IPS-15b (cell line): ENCODE results near the gene ZNF611.
A peak's percentile ranks its signal among the peaks of the same experiment; 100 is the strongest.
"Not testable (repeated sequence)": the region's sequence is repeated elsewhere in the genome, so short reads cannot be mapped to it uniquely, and the experiment has no call there.

Experiments
- H3K27me3 ChIP-seq: one replicate; pipeline ENCODE4 v1.6.1; 2013; ENCODE audit warnings: low read length; ENCODE audit not compliant: control insufficient read depth, insufficient read depth
- H3K36me3 ChIP-seq: one replicate; pipeline ENCODE4 v1.6.1; 2013; ENCODE audit warnings: low read length; ENCODE audit not compliant: control insufficient read depth, insufficient read depth
- H3K4me1 ChIP-seq: one replicate; pipeline ENCODE4 v1.6.1; 2013; ENCODE audit warnings: mild to moderate bottlenecking, low read length; ENCODE audit not compliant: control insufficient read depth, insufficient read depth
- H3K4me3 ChIP-seq: one replicate; pipeline ENCODE4 v1.5.1; 2013; ENCODE audit warnings: low read depth, low read length
- H3K9ac ChIP-seq: one replicate; pipeline ENCODE4 v1.6.1; 2013; ENCODE audit warnings: low read depth, mild to moderate bottlenecking, low read length
- H3K9me3 ChIP-seq: one replicate; pipeline ENCODE4 v1.6.1; 2013; ENCODE audit warnings: mild to moderate bottlenecking, low read length; ENCODE audit not compliant: control insufficient read depth, insufficient read depth

Gene ZNF611

DNA sequence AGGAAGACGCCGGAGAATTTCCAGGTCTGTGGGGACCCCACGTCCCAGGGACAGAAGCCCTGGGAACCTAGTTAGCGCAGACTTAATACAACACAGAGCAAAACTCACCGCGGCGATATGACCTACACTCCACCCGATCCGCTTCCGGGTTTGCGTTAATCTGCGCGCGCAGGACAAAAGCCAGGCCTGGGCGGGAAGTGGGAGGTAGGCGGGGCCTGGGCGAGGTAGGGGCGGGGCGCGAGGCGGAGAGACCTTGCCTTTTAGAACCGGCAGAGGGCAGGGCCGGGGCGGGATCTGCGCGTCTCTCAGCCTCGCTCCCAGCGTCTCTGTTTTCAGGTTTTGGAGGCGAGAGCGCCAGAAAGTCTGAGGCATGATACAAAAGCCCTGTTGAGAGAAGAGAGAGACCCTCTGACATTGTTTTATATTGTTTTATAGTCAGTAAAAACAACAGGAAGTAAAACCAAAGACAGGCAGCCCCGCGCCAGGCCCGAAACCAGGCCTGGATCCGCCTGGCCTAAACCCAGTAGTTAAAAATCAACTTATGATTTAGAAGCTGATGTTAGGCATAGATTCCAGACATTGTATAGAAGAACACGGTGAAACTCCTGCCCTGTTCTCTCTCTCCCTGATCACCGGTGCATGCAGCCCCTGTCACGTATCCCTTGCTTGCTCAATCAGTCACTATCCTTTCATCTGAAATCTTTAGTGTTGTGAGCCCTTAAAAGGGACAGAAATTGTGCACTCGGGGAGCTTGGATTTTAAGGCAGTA is at the start of gene ZNF611:
Gene ZNF611, minus strand, starts transcription at position 152 of the 769 bp plus-strand sequence. CDS start 19,150 bp downstream, outside the sequence.
- Histone ChIP-seq H3K36me3 (no peaks in the 10 kb centered on the region), H3K27me3 (peaks cover 3% of the 10 kb centered on the region), H3K4me1 (no peaks in the 10 kb centered on the region), H3K9ac (peak within 1 kb of the TSS; percentile 87), H3K9me3 (no peaks in the 10 kb centered on the region), H3K4me3 (peak within 1 kb of the TSS; percentile 96)

DNA sequence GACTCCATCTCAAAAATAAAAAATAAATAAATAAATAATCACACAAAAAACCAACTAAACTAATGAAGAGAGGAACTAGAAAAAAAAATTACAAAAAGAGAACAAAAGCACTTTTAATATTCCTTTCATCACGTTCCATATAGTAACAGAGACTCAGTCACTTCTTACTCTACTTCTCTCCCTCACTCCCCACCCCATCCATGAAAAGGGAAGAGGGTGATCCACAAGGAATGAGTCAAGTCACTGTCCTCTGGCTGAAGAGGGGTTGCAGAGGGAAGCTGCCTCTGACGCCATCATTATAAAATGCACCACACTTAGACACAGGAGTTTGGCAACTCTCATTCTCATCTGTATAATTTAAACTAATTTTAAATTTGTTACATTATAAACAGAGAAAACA is 48.0 kb upstream of the ZNF611 start:
- H3K4me3 ChIP-seq, H3K9me3 ChIP-seq, H3K36me3 ChIP-seq, H3K27me3 ChIP-seq, H3K9ac ChIP-seq, H3K4me1 ChIP-seq: not testable (repeated sequence)

DNA sequence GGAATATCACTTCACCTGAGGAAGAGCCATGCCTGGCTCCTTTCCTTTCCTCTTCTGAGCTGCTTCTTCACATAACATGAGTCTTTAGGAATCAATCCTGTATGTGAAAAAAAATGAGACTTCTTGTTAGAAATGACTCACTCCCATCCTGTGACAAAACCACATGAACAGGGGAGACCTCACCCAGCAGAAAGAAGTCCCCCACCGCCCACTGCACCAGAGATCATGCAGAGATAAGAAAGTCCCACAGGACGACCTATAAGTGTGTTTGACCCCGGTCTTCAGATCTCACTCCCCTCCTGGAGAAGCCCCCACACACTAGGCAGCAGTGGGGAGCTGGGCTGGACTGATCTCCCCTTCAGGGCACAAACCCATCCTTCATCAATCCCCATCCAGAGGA is 44.0 kb upstream of the ZNF611 start:
- H3K4me3 ChIP-seq = no peak overlapping the region
- no peaks in the 10 kb centered on the region for H3K27me3 ChIP-seq
- peaks cover 11% of the 10 kb centered on the region for H3K36me3 ChIP-seq
- no peaks in the 10 kb centered on the region for H3K9me3 ChIP-seq
- H3K4me1 ChIP-seq = no peaks in the 10 kb centered on the region
- H3K9ac ChIP-seq = no peak overlapping the region

DNA sequence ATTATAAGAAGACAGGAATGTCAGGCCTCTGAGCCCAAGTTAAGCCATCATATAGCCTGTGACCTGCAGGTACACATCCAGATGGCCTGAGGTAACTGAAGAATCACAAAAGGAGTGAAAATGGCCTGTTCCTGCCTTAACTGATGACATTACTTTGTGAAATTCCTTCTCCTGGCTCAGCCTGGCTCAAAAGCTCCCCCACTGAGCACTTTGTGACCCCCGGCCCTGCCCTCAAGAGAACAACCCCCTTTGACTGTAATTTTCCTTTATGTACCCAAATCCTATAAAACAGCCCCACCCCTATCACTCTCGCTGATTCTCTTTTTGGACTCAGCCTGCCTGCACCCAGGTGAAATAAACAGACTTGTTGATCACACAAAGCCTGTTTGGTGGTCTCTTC is 21.6 kb upstream of the ZNF611 start:
- not testable (repeated sequence) for H3K4me3 ChIP-seq, H3K4me1 ChIP-seq, H3K27me3 ChIP-seq, H3K36me3 ChIP-seq, H3K9ac ChIP-seq, H3K9me3 ChIP-seq

DNA sequence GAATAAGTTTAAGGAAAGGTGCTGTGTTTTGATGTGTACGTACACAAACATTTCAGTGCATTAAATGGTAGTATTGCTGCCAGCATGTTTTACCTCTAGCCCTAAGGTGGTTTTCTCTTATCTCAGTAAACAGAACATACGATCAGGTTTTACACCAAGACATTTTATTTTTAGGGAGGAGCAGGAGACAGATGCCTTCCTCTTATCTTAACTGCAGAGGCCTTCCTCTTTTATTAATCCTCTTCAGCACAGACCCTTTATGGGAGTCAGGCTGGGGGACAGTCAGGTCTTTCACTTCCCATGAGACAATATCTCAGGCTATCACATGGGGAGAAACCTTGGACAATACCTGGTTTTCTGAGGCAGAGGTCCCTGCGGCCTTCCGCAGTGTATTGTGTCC is 14.9 kb upstream of the ZNF611 start:
- Histone ChIP-seq H3K36me3 (no peaks in the 10 kb centered on the region), H3K4me3 (no peak overlapping the region), H3K9ac (no peak overlapping the region), H3K4me1 (peaks cover 7% of the 10 kb centered on the region), H3K27me3 (no peaks in the 10 kb centered on the region), H3K9me3 (no peaks in the 10 kb centered on the region)

DNA sequence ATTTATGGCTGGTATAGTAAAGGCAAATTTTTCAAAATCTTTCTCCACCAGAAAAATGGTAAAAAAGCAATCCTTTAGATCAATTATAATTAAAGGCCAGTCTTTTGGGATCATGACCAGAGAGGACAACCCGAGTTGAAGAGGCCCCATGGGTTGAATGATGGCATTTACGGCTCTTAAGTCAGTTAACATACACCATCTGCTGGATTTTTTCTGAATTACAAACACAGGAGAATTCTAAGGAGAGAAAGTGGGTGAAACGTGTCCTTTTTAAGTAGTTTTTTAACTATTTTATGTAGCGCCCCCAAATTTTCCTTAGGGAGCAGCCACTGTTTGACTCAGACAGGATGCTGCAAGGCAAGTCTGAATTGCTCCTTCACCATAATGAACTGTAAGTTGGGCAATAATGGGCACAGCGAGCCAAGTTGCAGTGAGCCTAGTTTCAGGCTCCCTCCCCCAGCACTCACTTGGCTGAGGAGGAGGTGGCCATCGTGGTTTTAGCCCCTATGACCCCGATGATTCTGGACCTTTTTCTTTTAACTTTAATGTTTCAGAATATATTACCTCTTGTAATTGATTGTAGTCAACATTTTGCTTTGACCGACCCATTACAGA is 13.6 kb upstream of the ZNF611 start:
- Histone ChIP-seq H3K9ac (no peak overlapping the region), H3K4me3 (peak overlapping the region; percentile 48), H3K36me3 (no peaks in the 10 kb centered on the region), H3K27me3 (no peaks in the 10 kb centered on the region), H3K4me1 (peaks cover 7% of the 10 kb centered on the region), H3K9me3 (no peaks in the 10 kb centered on the region)

DNA sequence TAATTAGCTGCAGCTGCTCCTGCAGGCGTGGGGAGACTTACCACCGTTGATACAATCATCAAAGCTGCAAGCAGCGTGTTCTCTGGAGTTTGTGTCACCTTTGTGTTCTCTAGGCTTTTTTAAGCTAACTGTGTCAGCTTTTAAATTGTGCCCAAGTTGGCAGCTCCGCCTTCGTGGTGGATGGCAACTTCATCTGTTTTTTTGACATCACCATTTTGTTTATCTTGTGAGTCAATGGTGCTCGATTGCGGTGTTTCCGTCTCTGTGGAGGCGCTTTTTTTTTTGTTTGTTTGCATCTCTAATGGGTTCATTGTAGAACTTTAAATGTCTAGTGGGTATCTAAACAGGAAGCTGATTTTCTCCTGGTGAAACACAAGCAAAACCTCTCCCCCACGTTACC is 11.1 kb upstream of the ZNF611 start:
- not testable (repeated sequence) for H3K36me3 ChIP-seq, H3K9me3 ChIP-seq, H3K27me3 ChIP-seq, H3K9ac ChIP-seq, H3K4me3 ChIP-seq, H3K4me1 ChIP-seq

DNA sequence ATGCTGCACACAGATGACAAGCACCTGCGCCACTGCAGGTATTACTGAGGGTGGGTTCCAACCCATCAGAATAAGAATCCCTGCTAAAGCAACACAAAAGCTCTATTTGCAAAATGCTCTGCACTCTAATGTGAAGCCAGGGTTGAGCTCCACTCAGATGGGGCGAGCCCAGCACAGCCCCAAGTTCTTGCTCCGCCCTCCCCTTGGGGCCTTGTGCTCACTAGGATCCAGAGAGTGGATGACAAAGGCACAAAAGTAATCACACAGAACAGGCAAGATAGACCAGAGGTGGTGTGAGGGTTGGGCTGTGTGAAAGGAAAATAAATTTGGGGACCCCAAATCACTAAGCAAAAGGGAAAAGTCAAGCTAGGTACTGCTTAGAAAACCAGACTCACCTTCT is 8.2 kb upstream of the ZNF611 start:
- Histone ChIP-seq H3K4me3 (no peak overlapping the region), H3K4me1 (peaks cover 4% of the 10 kb centered on the region), H3K9ac (no peak overlapping the region), H3K9me3 (no peaks in the 10 kb centered on the region), H3K36me3 (no peaks in the 10 kb centered on the region), H3K27me3 (no peaks in the 10 kb centered on the region)

DNA sequence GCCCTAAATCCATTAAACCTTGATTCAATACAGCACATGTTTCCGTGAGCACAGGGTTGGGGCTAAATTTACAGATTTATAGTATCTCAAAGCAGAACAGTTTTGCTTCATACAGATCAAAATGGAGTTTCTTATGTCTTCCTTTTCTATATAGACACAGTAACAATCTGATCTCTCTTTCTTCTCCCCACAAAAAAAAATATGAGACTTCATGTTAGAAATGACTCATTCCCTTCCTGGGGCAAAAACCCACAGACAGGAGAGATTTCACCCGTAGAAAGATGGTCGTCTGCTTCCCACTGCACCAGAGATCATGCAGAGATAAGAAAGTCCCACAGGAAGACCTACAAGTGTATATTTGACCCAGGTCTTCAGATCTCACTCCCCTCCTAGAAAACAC is 7.7 kb upstream of the ZNF611 start:
- peaks cover 4% of the 10 kb centered on the region for H3K4me1 ChIP-seq
- H3K9me3 ChIP-seq = no peaks in the 10 kb centered on the region

DNA sequence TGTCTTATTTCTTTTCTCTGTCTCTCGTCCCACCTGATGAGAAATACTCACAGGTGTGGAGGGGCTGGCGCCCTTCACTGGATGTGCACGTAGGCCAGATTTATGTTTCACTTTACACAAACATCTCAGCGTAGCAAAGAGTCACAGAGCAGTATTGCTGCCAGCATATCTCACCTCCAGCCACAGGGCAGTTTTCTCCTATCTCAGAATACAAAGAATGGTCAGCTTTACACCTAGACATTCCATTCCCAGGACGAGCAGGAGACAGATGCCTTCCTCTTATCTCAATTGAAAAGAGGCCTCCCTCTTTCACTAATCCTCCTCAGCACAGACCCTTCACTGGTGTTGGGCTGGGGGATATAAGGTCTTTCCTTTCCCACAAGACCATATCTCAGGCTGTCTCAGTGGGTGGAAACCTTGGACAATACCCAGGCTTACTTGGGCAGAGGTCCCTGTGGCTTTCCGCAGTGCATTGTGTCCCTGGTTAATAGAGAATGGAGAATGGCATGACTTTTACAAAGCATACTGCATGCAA is 7.2 kb upstream of the ZNF611 start:
- Histone ChIP-seq H3K9me3 (no peaks in the 10 kb centered on the region), H3K4me3 (no peak overlapping the region), H3K4me1 (peaks cover 4% of the 10 kb centered on the region), H3K9ac (no peak overlapping the region), H3K36me3 (no peaks in the 10 kb centered on the region), H3K27me3 (no peaks in the 10 kb centered on the region)

More for the DNA sequence above, 7.7 kb upstream of the ZNF611 start:
- no peaks in the 10 kb centered on the region for H3K36me3 ChIP-seq
- H3K27me3 ChIP-seq = no peaks in the 10 kb centered on the region
- no peak overlapping the region for H3K4me3 ChIP-seq
- no peak overlapping the region for H3K9ac ChIP-seq

DNA sequence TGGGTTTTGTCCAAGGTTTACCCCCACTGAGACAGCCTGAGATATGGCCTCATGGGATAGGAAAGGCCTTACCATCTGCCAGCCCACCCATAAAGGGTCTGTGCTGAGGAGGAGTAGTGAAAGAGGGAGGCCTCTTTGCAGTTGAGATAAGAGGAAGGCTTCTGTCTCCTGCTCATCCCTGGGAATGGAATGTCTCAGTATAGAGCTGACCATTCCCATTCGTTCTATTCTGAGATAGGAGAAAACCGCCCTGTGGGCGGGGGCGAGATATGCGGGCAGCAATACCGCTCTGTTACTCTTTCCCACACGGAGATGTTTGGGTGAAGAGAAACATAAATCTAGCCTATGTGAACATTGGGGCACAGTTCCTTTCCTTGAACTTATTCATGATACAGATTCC is 6.5 kb upstream of the ZNF611 start:
- H3K4me1 ChIP-seq, H3K9ac ChIP-seq, H3K27me3 ChIP-seq, H3K9me3 ChIP-seq, H3K4me3 ChIP-seq, H3K36me3 ChIP-seq: not testable (repeated sequence)

DNA sequence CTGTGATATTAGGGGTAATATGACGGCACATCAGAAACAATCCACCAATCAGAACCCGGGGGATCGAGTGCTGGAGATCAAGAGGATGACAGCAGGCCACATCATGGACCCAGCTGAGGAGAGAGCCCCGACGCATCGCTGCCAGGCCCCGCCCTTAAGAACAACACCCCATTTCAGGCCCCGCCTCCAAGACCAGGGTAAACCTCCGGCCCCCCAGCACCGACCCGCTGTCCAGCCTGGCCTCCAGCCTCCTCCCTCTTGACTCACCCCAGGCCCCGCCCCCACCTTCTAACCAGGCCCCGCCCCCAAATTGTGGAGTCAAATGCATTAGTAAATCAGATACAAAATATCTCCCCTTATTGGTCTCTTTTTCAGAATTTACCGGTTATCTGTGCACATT is 4.7 kb upstream of the ZNF611 start:
- Histone ChIP-seq H3K9ac (no peak overlapping the region), H3K36me3 (no peaks in the 10 kb centered on the region), H3K4me3 (no peak overlapping the region), H3K9me3 (no peaks in the 10 kb centered on the region), H3K4me1 (peaks cover 4% of the 10 kb centered on the region), H3K27me3 (no peaks in the 10 kb centered on the region)
